ENCODE results near the gene HNRNPUL1. TPM values are rescaled to one million over a fixed set of nuclear protein-coding genes. Genes with fewer than 3 reads are reported as not detected.
A peak's percentile ranks its signal among the peaks of the same experiment; 100 is the strongest.

Gene HNRNPUL1
- total and polyA plus RNA-seq, 9 of the 15 experiments (the other 6 are each of a cell fraction or from before 2014, with no cell fraction given) = 7.3 to 211 (median 85.0) TPM

DNA sequence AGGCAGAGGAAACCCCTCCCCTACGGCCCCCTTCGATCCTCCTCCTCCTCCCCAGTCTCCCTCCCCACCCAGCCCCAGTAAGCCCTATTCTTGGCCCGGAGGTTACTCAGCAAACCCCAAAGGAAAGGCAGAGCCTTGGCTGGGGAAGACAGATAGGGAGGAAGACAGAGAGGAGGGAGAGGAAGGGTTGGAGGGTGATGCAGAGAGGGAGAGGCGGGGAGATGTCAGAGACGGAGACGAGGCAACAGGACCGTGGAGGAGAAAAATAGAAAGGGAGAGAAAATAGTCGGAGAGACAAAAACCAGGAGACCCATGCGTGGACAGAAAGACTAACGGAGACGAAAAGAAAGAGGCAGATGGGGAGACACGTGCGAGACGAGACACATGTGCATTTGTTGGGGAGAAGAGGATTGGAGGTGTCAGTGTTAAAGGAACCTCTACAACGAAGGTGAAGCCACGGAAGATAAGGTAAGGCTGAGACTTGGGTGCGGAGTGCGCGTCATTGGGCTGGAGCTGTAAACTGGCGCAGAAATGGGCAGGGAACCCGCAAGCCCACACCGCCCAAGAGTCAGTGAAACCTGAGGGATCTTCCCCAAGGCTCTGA is 86.7 kb downstream of the HNRNPUL1 start (continued):
- TF ChIP-seq, protein P1, sequence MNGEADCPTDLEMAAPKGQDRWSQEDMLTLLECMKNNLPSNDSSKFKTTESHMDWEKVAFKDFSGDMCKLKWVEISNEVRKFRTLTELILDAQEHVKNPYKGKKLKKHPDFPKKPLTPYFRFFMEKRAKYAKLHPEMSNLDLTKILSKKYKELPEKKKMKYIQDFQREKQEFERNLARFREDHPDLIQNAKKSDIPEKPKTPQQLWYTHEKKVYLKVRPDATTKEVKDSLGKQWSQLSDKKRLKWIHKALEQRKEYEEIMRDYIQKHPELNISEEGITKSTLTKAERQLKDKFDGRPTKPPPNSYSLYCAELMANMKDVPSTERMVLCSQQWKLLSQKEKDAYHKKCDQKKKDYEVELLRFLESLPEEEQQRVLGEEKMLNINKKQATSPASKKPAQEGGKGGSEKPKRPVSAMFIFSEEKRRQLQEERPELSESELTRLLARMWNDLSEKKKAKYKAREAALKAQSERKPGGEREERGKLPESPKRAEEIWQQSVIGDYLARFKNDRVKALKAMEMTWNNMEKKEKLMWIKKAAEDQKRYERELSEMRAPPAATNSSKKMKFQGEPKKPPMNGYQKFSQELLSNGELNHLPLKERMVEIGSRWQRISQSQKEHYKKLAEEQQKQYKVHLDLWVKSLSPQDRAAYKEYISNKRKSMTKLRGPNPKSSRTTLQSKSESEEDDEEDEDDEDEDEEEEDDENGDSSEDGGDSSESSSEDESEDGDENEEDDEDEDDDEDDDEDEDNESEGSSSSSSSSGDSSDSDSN (IDR thresholded peaks at IDR 0.05; ENCODE audit: borderline replicate concordance in 1 of 2, low read depth in 2 of 2, low read length in 2 of 2) = peak; percentile 73 to 94; a peak in 3 of 4 replicates
- TF ChIP-seq, protein P2, sequence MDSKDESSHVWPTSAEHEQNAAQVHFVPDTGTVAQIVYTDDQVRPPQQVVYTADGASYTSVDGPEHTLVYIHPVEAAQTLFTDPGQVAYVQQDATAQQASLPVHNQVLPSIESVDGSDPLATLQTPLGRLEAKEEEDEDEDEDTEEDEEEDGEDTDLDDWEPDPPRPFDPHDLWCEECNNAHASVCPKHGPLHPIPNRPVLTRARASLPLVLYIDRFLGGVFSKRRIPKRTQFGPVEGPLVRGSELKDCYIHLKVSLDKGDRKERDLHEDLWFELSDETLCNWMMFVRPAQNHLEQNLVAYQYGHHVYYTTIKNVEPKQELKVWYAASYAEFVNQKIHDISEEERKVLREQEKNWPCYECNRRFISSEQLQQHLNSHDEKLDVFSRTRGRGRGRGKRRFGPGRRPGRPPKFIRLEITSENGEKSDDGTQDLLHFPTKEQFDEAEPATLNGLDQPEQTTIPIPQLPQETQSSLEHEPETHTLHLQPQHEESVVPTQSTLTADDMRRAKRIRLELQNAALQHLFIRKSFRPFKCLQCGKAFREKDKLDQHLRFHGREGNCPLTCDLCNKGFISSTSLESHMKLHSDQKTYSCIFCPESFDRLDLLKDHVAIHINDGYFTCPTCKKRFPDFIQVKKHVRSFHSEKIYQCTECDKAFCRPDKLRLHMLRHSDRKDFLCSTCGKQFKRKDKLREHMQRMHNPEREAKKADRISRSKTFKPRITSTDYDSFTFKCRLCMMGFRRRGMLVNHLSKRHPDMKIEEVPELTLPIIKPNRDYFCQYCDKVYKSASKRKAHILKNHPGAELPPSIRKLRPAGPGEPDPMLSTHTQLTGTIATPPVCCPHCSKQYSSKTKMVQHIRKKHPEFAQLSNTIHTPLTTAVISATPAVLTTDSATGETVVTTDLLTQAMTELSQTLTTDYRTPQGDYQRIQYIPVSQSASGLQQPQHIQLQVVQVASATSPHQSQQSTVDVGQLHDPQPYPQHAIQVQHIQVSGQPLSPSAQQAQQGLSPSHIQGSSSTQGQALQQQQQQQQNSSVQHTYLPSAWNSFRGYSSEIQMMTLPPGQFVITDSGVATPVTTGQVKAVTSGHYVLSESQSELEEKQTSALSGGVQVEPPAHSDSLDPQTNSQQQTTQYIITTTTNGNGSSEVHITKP (IDR thresholded peaks at IDR 0.05; ENCODE audit: partially characterized antibody) = no peak
- peak; percentile 41 to 47; a peak in 2 of 4 replicates for TF ChIP-seq SIN3A (IDR thresholded peaks at IDR 0.05; ENCODE audit: borderline replicate concordance in 2 of 2, control insufficient read depth in 1 of 2, low read depth in 2 of 2, low read length in 2 of 2)
- TF ChIP-seq ZNF316 (IDR thresholded peaks at IDR 0.05) = peak; percentile 30; the same call in 1 of the 2 replicates
- TF ChIP-seq PHB2 (IDR thresholded peaks at IDR 0.05; ENCODE audit: low read depth) = peak; percentile 39; the same call in 1 of the 2 replicates
- TF ChIP-seq TOE1 (IDR thresholded peaks at IDR 0.05; ENCODE audit: borderline replicate concordance) = peak; percentile 71
- TF ChIP-seq TOE1 (CRISPR knock-in tag; IDR thresholded peaks at IDR 0.05; ENCODE audit: borderline replicate concordance, low read depth) = no peak
- TF ChIP-seq SMARCA4 (IDR thresholded peaks at IDR 0.05) = peak; percentile 77
- peak; percentile 64; the same call in 1 of the 2 replicates for TF ChIP-seq ZBTB7A (IDR thresholded peaks at IDR 0.05; ENCODE audit: borderline replicate concordance, control insufficient read depth, low read depth, low read length)
- TF ChIP-seq MCM2 (IDR thresholded peaks at IDR 0.05; ENCODE audit: low read depth) = 0 out of 2 replicates have a peak, but pooled peaks have one; percentile 15
- no peak for TF ChIP-seq FUS (optimal IDR thresholded peaks at IDR 0.05; ENCODE audit: low read depth, low read length)
- no peak for TF ChIP-seq POLR2G (IDR thresholded peaks at IDR 0.05; ENCODE audit: low read depth, low read length)
- TF ChIP-seq YBX1 (IDR thresholded peaks at IDR 0.05) = peak; percentile 88; the same call in 1 of the 2 replicates
- TF ChIP-seq MIER1 (IDR thresholded peaks at IDR 0.05; ENCODE audit: low read depth) = 0 out of 2 replicates have a peak, but pooled peaks have one; percentile 21
- TF ChIP-seq ARNT (IDR thresholded peaks at IDR 0.05) = peak; percentile 36 to 68; a peak in 1 of 4 replicates
- TF ChIP-seq L3MBTL2 (IDR thresholded peaks at IDR 0.05) = peak; percentile 52; the same call in 1 of the 2 replicates
- peak; percentile 22 for TF ChIP-seq TBP (optimal IDR thresholded peaks at IDR 0.05; ENCODE audit: low read depth, low read length)
- no peak for TF ChIP-seq ZNF695 (CRISPR knock-in tag; IDR thresholded peaks at IDR 0.05)
- TF ChIP-seq, protein P3, sequence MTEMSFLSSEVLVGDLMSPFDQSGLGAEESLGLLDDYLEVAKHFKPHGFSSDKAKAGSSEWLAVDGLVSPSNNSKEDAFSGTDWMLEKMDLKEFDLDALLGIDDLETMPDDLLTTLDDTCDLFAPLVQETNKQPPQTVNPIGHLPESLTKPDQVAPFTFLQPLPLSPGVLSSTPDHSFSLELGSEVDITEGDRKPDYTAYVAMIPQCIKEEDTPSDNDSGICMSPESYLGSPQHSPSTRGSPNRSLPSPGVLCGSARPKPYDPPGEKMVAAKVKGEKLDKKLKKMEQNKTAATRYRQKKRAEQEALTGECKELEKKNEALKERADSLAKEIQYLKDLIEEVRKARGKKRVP (CRISPR knock-in tag; IDR thresholded peaks at IDR 0.05) = no peak
- TF ChIP-seq CBX3 (IDR thresholded peaks at IDR 0.05; ENCODE audit: borderline replicate concordance in 1 of 2, low read length in 2 of 2) = peak in 1 of 2 experiments; percentile 13; a peak in 1 of 3 replicates
- TF ChIP-seq ZFX (CRISPR knock-in tag; IDR thresholded peaks at IDR 0.05) = no peak
- peak; percentile 41; the same call in 1 of the 2 replicates for TF ChIP-seq CBFA2T2 (conservative IDR thresholded peaks at IDR 0.05)
- peak; percentile 66; the same call in 1 of the 2 replicates for TF ChIP-seq SMARCE1 (IDR thresholded peaks at IDR 0.05)

All from K562 (cell line).